ES-I3 (cell line): ENCODE measurements around the gene LCN12.

Source experiments
- H3K36me3 ChIP-seq: 2 replicates; pipeline ENCODE4 v1.6.1; 2013; ENCODE audit warnings: mild to moderate bottlenecking, low read length, control low read depth, moderate library complexity; ENCODE audit not compliant: insufficient read depth
- H3K4me1 ChIP-seq: 2 replicates; pipeline ENCODE4 v1.6.1; 2013; ENCODE audit warnings: mild to moderate bottlenecking, control low read depth, low read length; ENCODE audit not compliant: insufficient read depth
- H3K9ac ChIP-seq: 2 replicates; pipeline ENCODE4 v1.6.1; 2013; ENCODE audit warnings: low read depth, mild to moderate bottlenecking, low read length, moderate library complexity
- H3K9me3 ChIP-seq: 2 replicates; pipeline ENCODE4 v1.6.1; 2013; ENCODE audit warnings: mild to moderate bottlenecking, low read length, moderate library complexity; ENCODE audit not compliant: control insufficient read depth, insufficient read depth

LCN12 gene

DNA sequence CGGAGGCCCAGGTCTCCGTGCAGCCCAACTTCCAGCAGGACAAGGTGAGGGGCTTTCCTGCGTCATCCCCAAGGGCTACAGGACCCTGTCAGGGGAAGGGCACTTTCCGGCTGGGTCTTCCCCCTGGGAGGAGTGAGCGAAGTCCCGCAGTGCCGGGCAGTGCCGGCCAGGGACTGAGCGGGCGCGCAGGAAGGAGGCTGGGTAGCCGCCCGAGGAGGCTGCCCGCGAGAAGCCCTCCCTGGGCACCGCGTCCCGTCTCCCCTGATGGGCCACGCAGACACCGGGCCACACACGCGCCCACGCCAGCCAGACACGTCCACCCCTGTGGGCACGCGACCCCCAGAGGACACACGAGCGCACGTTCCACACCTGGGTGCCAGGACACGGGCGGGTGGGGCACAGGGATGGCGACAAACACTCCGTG, 25.6 kb downstream of the LCN12 start:
- Histone ChIP-seq H3K4me1 (peaks cover 5% of the 10 kb centered on the region; the same call in 1 of the 2 replicates), H3K9ac (peak overlapping the region; percentile 77), H3K9me3 (no peaks in the 10 kb centered on the region), H3K36me3 (no peaks in the 10 kb centered on the region)

DNA sequence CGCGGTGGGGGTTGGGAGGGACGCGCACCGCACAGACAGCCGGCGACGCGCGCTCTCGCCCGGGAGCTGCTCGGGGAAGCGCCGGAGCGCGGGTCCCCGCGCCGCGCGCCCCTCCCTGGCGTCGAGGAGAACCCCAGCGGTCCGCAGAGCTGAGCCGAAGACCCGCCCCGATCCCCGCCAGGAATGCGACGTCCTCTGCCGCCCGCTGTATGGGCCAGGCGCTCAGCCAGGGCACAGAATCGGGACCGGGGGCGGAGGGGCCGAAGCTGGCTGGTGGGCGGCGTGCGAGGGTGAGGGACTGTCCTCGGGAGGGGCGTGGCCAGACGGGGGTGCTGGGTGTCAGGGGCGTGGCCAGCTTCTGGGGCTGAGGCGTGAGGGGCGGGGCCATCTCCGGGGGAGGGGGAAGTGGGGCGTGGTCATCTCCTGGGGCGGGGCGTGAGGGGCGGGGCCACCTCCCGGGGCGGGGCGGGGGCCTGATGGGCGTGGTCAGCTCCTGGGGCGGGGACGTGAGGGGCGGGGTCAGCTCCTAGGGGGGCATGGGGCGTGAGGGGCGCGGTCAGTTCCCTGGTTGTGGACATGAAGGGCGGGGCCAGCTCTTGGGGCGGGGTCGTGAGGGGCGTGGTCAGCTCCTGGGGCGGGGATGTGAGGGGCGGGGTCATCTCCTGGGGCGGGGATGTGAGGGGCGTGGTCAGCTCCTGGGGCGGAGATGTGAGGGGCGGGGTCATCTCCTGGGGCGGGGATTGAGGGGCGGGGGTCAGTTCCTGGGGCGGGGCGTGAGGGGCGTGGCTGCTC, 26.2 kb downstream of the LCN12 start:
- Histone ChIP-seq H3K4me1 (peaks cover 5% of the 10 kb centered on the region; the same call in 1 of the 2 replicates), H3K9ac (peak overlapping the region; percentile 77; the same call in 1 of the 2 replicates), H3K36me3 (no peaks in the 10 kb centered on the region), H3K9me3 (no peaks in the 10 kb centered on the region)

DNA sequence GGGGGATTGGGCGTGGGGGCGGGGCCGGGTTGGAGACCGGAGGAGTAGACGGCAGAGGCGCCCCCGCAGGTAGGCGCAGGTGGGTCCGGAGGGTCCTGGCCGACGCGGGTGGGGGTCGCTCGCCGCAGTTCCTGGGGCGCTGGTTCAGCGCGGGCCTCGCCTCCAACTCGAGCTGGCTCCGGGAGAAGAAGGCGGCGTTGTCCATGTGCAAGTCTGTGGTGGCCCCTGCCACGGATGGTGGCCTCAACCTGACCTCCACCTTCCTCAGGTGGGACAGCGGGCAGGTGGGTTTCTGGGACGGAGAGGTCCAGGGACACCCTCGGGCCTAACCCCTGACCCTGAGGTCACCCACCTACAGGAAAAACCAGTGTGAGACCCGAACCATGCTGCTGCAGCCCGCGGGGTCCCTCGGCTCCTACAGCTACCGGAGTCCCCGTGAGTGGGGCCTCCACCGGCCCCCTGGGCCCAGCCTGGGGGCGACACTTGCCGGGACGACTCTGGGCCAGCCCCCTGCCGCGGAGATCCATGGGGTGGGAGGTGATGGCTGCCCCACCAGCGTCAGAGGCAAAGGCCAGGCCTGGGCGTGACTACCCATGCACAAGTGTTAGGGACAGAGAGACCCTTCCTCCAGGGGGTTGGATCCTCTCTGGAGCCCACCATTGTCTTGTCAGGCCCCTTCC, 26.9 kb downstream of the LCN12 start:
- H3K4me1 ChIP-seq = peaks cover 5% of the 10 kb centered on the region; the same call in 1 of the 2 replicates
- H3K36me3 ChIP-seq = no peaks in the 10 kb centered on the region
- peak overlapping the region; percentile 14; the same call in 1 of the 2 replicates for H3K9ac ChIP-seq
- no peaks in the 10 kb centered on the region for H3K9me3 ChIP-seq

DNA sequence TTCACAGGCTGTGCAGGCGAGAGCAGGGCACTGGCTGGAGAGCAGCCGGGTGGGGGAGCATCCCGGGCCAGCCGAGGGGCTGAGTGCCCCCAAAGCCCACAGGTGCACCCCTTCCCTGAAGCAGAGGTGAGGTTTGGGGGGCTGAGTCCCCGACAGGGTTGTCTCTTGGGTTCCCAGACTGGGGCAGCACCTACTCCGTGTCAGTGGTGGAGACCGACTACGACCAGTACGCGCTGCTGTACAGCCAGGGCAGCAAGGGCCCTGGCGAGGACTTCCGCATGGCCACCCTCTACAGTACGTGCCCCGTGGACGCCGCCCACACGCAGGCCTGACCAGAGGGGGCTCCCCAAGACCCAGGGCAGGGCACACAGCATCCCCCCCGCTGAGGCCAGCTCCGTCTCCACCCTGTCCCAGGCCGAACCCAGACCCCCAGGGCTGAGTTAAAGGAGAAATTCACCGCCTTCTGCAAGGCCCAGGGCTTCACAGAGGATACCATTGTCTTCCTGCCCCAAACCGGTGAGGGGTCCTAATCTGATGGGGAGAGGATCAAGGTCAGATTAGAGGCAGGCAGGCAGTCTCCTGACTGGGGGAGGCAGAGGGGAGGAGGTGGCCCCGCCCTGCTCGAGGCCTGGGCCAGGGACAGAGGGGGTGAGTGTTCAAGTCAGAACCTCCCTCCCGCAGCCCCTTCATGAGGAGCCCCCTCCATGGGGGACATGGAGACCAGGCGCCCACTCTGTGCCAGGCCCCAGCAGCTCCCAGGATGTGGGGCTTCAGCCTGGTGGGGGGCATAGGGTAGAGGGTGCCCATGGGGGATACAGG, 27.9 kb downstream of the LCN12 start:
- peaks cover 5% of the 10 kb centered on the region; the same call in 1 of the 2 replicates for H3K4me1 ChIP-seq
- no peak overlapping the region; the same call in 1 of the 2 replicates for H3K9ac ChIP-seq
- H3K9me3 ChIP-seq = no peaks in the 10 kb centered on the region

DNA sequence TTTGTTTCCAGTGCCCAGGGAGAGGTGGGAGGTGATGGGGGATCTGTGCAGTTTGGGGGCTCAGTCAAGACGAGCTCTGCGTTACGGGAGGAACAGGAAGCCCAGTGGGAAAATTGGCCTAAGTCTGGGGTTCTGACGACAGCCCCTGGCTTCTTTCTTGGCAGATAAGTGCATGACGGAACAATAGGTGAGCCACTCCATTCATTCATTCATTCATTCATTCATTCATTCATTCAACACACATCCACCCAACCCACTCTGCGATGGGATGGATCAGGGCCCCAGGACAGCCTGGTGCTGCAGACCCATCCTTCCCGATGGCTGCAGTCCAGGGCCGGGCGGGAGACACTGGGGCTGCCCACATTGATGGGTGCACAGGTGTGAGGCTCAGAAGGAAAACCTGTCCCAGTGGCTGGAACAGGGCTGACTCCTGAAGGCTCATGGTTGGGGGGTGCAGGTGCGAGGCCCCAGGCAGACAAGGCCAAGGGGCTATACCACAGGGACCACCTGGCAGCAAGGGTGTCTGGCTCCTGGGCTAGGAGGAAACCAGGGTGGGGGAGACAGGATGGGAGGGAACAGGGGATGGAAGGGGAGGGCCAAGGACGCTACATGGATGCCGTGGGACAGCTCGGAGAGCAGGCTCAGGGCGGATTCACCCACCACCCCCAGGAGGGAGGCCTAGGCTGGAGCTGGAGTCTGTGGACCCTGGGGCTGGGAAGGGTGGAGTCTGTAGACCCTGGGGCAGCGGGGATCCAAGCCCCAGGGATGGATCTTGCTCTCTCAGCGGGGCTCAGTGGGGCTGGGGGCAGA, 28.8 kb downstream of the LCN12 start:
- H3K9ac ChIP-seq = no peak overlapping the region
- no peaks in the 10 kb centered on the region for H3K9me3 ChIP-seq
- H3K36me3 ChIP-seq = no peaks in the 10 kb centered on the region
- H3K4me1 ChIP-seq = peaks cover 5% of the 10 kb centered on the region; the same call in 1 of the 2 replicates

More for the DNA sequence above, 27.9 kb downstream of the LCN12 start:
- H3K36me3 ChIP-seq = no peaks in the 10 kb centered on the region

DNA sequence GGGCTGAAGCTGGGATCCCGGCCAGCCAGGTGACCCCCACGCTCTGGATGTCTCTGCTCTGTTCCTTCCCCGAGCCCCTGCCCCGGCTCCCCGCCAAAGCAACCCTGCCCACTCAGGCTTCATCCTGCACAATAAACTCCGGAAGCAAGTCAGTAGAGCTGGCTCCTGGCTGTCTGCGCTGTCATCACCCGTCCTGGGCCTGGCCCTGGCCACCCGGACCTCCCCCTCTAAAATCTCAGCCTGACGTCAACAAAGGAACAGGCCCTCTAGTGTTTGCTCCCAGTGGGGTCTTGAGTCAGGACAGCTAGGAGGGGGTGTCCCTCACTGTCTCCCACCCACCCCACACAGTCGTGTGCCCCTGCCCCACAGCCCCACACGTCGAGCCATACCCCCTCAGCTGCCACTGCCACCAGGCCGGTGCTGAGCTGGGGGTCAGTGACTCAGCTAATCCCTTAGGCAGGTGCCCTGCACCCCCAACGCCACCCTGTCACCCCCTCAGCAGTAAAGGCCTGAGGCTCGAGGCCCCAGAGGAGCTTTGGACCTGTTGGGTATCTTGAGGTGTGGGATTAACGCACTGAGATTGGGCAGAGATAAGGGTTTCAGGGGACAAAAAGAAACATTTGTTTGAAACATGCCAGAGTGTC, 29.6 kb downstream of the LCN12 start:
- no peak overlapping the region for H3K9ac ChIP-seq
- H3K4me1 ChIP-seq = peaks cover 5% of the 10 kb centered on the region; the same call in 1 of the 2 replicates
- no peaks in the 10 kb centered on the region for H3K36me3 ChIP-seq
- H3K9me3 ChIP-seq = no peaks in the 10 kb centered on the region

DNA sequence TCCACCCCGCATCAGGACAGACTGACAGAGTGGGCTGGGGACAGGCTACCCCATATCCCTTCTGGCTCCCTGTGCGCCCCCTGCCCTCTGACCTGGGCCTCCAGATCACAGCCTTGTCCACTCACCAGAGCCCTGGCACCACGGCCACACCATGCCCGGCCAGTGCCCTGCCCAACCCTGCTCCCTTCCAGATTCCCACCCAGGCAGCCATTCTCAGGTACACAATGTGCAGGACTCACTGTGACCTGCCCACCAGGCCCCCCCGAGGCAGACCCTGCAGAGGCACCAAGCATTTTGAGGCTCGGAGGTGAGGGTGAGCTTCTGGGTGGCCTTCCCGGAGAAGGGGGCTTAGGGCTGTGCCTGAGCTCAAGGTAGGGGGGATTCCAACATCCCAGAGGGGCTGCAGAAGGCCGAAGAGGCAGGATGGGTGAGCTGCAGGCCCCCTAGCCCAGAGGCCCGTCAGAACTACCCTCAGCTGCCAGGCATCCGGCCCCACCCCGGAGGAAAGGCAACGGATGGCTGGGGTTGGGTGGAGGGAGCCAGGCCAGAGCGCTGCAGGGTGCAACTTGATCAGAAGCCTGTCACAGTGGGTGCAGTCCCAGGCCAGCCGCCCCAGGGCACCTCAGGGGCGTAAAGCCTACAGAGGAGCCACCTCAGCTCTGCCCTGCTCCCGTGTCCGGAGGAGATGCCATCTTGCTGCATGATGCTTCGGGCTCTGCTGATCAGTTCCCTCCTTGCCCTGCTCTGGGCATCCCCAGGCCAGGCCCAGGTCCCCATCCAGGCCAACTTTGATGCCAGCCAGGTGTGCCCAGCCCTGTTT, 30.4 kb downstream of the LCN12 start, which contains the start of gene LCNL1:
TSS of gene LCNL1 (plus strand) at position 762 of the 820 bp plus-strand sequence. CDS start 594 bp downstream, outside the sequence.
- no peaks in the 10 kb centered on the region; the same call in 1 of the 2 replicates for H3K4me1 ChIP-seq
- H3K9ac ChIP-seq = no peak within 1 kb of the TSS
- H3K36me3 ChIP-seq = no peaks in the 10 kb centered on the region
- H3K9me3 ChIP-seq = no peaks in the 10 kb centered on the region

DNA sequence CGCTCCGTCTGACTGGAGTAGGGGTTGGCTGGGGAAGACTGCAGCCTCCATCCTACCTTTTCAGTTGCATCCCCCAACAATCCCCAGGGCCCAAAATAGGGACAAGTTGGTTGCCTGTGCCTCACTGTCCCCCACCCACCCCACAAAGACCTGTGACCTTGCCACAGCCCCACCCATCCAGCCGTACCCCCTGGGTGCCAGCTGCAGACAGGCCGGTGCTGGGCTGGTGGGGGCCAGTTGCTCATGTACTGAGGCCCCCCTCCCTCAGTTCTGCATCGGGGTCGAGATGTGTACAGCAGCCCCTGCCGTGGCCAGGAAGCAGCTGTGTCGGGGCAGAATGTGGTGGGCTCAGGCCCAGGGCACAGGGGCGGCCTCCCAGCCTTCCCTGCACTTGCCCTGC, 31.1 kb downstream of the LCN12 start:
- no peaks in the 10 kb centered on the region for H3K4me1 ChIP-seq
- H3K9ac ChIP-seq = no peak overlapping the region
- no peaks in the 10 kb centered on the region for H3K36me3 ChIP-seq
- no peaks in the 10 kb centered on the region for H3K9me3 ChIP-seq

DNA sequence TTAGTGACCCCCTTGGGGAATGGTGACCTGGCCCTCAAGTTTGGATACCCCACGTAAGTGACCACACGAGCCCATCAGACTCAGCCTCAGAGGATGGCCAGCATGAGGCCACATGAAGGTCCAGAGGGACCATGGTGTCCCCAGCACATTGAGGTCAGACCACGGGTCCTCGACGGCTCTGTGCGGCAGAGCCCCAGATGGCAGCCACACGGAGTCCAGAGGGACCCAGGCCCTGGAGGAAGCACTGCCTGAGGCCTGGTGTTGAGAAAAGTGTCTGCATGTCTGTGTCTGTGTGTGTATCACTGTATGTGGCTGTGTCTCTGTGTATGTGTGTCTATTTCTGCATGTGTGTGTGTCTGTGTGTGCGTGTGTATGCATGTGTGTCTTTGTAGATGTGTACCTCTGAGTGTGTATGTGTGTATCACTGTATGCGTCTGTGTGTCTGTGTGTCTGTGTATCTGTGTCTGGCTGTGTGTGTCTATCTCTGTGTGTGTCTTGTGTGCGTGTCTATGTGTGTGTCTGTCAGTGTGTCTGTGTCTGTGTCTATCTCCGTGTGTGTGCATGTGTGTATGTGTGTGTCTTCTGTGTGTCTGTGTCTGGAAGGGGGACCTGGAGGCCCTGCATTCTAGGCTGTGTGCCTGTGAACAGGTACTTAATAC, 31.7 kb downstream of the LCN12 start:
- no peaks in the 10 kb centered on the region for H3K4me1 ChIP-seq
- no peak overlapping the region for H3K9ac ChIP-seq
- no peaks in the 10 kb centered on the region for H3K9me3 ChIP-seq

DNA sequence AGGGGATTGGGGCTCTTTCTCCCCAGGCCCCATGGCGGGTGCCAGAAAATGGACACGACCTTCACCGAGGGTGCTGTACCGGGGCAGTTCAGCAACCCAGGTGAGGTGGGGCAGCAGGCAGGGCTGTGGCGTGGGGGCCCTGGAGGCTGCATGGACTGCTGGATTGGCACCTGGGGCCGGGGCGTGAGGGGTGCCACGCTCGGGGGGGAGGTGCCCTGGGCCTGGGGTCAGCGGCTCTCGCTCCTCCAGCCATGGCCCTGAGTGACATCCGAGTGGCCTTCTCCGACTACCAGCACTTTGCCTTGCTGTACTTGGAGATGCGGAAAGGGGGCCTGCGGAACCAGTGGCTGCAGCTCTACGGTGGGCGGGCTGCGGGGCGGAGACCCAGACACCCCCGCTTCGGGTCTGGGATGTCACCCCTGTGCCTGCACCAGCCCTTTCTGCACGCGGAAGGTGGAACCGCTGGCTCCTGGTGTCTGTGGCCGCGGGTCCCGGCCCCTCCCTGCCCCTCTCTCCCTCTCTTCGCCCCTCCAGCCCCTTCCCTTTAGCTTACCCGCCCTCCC, 32.5 kb downstream of the LCN12 start:
- Histone ChIP-seq H3K9ac (peak overlapping the region; percentile 47; the same call in 1 of the 2 replicates), H3K36me3 (no peaks in the 10 kb centered on the region), H3K4me1 (no peaks in the 10 kb centered on the region), H3K9me3 (no peaks in the 10 kb centered on the region)

More for the DNA sequence above, 31.7 kb downstream of the LCN12 start:
- no peaks in the 10 kb centered on the region for H3K36me3 ChIP-seq

DNA sequence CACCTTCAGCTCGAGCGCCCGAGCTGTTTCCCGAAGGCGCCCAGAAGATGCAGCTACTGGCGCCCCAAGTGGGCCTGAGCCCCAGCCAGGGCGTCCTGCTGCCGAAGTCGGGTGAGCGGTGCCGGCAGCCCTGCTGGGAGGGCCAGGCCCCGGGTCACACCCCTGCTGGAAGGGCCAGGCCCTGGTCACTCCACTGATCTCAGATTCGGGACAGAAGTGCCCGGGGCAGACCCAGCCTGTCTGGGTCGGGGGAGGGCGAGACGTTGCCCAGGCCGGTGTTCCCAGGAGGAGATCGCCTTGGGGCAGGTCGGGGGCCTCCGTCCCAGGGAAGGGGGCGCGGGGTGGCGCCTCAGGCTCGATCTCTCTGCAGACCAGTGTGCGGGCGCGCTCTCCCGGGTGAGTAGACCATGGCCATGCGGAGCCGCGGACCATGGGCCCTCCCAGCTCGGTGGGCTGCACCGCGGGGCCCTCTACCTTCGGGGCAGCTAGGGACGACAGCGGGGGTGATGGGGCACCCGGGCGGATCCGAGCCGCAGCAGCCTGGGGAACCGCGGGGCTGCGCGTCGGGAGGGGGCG, 33.0 kb downstream of the LCN12 start:
- Histone ChIP-seq H3K9ac (peak overlapping the region; percentile 47; the same call in 1 of the 2 replicates), H3K4me1 (no peaks in the 10 kb centered on the region)

More for the DNA sequence above, 33.0 kb downstream of the LCN12 start:
- Histone ChIP-seq H3K36me3 (no peaks in the 10 kb centered on the region), H3K9me3 (no peaks in the 10 kb centered on the region)
